GM12873 (cell line): Measurements from ENCODE around the gene NPBWR2.

Experiments used
- TF ChIP-seq, protein P1 (sequence below): IDR thresholded peaks from 2 replicates; pipeline ENCODE4 v1.5.1; 2012; ENCODE audit warnings: low read depth, mild to moderate bottlenecking, moderate library complexity, low read length, control low read depth; ENCODE audit not compliant: insufficient read depth; ENCODE audit errors: missing control alignments

Gene NPBWR2

DNA sequence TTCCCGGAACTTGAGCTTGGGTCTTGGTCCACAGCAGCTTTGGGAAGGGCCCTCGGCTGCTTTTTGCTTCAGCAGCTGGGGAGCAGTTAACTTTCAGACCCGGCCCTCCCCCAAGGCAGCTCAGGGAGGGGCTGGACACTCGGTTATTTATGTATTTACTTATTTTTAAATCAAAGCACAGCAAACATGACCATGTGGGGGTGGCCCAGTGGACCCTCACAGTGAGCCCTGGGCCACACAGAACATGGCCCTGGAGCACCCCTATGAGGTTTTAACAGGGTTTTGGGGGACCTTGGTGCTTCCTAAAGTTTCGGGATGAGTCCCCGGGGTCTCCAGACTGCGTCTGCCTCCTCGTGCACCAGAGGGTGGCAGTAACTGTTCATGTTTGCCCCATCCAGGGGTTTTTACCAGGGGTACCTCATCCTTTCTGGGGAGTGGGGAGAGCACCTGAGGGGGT is 26.6 kb upstream of the NPBWR2 start:
- TF ChIP-seq, protein P1, sequence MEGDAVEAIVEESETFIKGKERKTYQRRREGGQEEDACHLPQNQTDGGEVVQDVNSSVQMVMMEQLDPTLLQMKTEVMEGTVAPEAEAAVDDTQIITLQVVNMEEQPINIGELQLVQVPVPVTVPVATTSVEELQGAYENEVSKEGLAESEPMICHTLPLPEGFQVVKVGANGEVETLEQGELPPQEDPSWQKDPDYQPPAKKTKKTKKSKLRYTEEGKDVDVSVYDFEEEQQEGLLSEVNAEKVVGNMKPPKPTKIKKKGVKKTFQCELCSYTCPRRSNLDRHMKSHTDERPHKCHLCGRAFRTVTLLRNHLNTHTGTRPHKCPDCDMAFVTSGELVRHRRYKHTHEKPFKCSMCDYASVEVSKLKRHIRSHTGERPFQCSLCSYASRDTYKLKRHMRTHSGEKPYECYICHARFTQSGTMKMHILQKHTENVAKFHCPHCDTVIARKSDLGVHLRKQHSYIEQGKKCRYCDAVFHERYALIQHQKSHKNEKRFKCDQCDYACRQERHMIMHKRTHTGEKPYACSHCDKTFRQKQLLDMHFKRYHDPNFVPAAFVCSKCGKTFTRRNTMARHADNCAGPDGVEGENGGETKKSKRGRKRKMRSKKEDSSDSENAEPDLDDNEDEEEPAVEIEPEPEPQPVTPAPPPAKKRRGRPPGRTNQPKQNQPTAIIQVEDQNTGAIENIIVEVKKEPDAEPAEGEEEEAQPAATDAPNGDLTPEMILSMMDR: no peak

DNA sequence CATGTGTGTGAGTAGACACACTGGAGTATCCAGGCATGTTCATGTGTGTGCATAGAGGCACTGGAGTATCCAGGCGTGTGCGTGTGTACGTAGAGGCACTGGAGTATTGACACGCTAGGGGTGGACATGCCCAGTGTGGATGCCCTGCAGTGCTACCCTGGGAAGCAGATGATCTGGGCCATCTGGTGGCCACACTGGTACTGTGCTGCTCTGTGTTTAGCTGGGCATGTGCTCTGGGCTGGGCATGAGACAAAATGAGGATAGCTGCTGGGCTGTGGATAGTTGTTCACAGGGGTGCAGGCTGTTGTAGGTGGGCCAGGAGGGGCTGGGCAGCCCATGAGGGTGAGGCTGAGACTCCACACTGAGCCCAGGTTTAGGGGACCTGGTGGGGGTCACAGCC is 24.0 kb upstream of the NPBWR2 start:
- TF ChIP-seq, protein P1: peak; percentile 33

DNA sequence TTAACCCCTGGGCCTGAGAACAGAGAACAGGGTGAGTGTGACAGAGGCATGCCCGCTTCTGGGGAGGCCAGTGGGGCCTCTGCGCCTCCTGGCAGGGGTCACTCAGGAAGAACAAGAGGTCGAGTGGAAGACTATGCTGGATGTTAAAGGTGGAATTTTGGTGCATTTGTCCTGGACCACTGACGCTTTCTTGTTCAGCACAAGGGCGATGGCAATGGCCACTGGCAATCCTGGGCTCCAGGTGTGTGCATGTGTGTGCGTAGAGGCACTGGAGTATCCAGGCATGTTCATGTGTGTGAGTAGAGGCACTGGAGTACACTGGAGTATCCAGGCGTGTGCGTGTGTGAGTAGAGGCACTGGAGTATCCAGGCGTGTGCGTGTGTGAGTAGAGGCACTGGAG is 23.5 kb upstream of the NPBWR2 start:
- TF ChIP-seq, protein P1: no peak

DNA sequence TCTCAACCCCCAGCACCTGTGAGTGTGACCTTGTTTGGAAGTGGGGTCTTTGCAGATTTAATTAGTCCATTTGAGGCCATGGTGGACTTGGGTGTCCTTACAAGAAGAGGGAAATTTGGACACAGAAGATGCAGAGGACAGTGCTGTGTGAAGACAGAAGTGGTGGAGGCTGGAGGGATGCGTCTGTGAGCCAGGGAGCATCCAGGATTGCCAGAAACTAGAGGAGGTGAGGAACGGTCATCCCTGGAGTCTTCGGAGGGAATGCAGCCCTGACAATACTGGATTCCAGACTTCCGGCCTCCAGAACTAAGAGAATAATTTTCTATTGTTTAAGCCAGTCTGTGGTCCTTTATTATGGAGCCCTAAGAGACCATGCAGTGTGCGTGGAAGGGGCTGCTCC is 22.9 kb upstream of the NPBWR2 start:
- TF ChIP-seq, protein P1: no peak

DNA sequence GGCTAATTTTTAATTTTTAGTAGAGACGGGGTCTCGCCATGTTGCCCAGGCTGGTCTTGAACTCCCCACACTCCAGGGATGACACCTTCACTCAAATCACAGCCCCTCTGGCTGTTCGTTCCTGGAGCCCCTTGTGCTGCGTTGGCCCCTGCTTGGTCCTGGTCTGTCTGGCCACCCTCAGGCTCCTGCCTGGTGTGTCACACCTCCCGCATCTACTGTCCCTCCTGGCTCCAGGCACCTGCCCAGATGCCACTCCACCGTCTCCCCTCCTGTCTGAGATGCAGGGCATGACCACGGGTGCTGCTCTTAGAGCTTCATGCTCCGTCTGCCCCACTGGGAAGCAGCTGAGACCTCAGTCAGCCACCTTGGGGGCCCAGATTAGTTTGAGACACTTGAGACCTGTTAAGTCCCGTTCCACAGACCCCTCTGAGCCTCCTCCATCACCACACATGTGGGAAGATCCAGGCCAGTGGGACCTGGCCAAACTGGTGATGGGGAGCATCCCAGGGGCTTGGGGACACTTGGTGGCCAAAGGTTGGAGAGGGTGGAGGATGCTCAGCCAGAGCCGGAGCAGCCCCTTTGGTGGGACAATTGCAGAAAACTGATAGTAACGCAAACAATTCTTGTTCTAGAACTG is 21.9 kb upstream of the NPBWR2 start:
- TF ChIP-seq, protein P1: no peak

DNA sequence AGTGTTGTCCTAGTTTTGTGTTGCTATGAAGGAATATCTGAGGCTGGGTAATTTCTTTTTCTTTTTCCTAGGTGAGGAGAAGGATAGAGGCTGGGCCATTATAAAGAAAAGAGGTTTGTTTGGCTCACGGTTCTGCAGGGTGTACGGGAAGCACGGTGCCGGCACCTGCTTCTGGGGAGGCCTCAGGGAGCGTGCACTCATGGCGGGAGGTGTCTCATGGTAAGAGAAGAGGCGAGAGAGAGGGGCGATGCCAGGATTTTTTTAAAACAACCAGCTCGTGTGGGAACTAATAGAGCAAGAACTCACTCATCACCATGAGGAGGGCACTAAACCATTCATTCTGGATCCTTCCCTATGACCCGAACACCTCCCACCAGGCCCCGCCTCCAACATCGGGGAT is 14.2 kb upstream of the NPBWR2 start:
- TF ChIP-seq, protein P1: no peak

- TF ChIP-seq, protein P1: no peak
Measured at GRCh38 chr20:64119681-64120341, 12.4 kb upstream of the NPBWR2 start.
